ENCODE data around the gene PPP1R8.
"Not testable (repeated sequence)": the region's sequence is repeated elsewhere in the genome, so short reads cannot be mapped to it uniquely, and the experiment has no call there.

PPP1R8 gene

GRCh38 chr1:27795601-27796000, 35.0 kb upstream of the PPP1R8 start:
- H3K27ac ChIP-seq, result no peak overlapping the region
- TF ChIP-seq CTCF (conservative IDR thresholded peaks at IDR 0.05) (no peak), ZFX (IDR thresholded peaks at IDR 0.05) (no peak)

- no peak overlapping the region for H3K27ac ChIP-seq
- TF ChIP-seq CTCF (conservative IDR thresholded peaks at IDR 0.05) (no peak), ZFX (IDR thresholded peaks at IDR 0.05) (no peak)
Observed at GRCh38 chr1:27804791-27805190, 25.8 kb upstream of the PPP1R8 start.

- H3K27ac ChIP-seq, result no peak overlapping the region
- no peak for TF ChIP-seq ZFX (IDR thresholded peaks at IDR 0.05)
- TF ChIP-seq CTCF (conservative IDR thresholded peaks at IDR 0.05), result no peak
Observed at GRCh38 chr1:27806758-27807157, 23.8 kb upstream of the PPP1R8 start.

- H3K27ac ChIP-seq, result no peak overlapping the region
- no peak for TF ChIP-seq CTCF (conservative IDR thresholded peaks at IDR 0.05)
- TF ChIP-seq ZFX (IDR thresholded peaks at IDR 0.05), result no peak
Observed at GRCh38 chr1:27807385-27807784, 23.2 kb upstream of the PPP1R8 start.

GRCh38 chr1:27808131-27808530, 22.5 kb upstream of the PPP1R8 start:
- H3K27ac ChIP-seq, result not testable (repeated sequence)

GRCh38 chr1:27809883-27810282, 20.7 kb upstream of the PPP1R8 start:
- TF ChIP-seq CTCF (conservative IDR thresholded peaks at IDR 0.05) (no peak), ZFX (IDR thresholded peaks at IDR 0.05) (no peak)
- H3K27ac ChIP-seq, result no peak overlapping the region

- TF ChIP-seq CTCF (conservative IDR thresholded peaks at IDR 0.05) (no peak), ZFX (IDR thresholded peaks at IDR 0.05) (no peak)
Observed at GRCh38 chr1:27811741-27812500, 18.7 kb upstream of the PPP1R8 start.

More at GRCh38 chr1:27811741-27812500, 18.7 kb upstream of the PPP1R8 start:
- H3K27ac ChIP-seq, result no peak overlapping the region
